ENCODE measurements around the gene SEMA4F.

Gene SEMA4F

DNA sequence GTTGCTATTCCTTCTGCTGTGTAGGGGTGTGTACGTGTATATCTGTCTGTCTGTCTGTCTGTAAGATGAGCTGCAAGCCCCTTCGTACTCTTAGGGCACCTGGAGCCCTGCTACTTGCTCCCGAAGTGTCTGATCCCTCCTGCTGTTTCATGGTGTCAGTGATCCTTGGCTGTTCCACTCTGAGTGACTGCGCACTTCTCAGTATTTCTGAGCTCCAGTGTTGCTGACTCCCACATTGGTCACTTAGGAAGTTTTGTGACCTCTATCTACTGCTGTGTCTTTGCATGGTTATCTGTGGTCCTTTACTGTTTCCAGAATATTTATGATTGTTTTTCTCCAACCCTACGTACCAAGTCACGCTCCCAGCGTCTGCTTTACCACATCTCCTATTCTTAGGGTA lies 16.2 kb downstream of the SEMA4F start:
- no peak for DNase-seq

DNA sequence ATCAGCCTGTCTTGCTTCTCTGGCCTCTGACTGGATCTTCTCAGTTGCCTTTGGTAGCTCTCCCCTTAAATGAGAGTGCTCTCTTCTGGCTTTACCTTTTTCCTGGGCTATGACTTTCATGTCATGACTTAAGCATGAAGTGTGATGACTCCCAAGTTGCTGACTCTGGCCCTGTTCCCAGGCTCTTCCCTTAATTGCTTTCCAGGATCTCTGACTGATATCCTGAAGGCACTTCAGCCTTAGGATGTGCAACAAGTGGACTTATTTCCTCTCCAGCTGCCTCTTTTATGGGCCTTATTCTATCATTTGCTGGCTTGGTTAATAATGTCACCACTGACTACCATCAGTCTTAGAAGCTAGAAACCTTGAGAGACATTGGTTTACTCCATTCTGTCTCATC lies 17.4 kb downstream of the SEMA4F start:
- DNase-seq = no peak

DNA sequence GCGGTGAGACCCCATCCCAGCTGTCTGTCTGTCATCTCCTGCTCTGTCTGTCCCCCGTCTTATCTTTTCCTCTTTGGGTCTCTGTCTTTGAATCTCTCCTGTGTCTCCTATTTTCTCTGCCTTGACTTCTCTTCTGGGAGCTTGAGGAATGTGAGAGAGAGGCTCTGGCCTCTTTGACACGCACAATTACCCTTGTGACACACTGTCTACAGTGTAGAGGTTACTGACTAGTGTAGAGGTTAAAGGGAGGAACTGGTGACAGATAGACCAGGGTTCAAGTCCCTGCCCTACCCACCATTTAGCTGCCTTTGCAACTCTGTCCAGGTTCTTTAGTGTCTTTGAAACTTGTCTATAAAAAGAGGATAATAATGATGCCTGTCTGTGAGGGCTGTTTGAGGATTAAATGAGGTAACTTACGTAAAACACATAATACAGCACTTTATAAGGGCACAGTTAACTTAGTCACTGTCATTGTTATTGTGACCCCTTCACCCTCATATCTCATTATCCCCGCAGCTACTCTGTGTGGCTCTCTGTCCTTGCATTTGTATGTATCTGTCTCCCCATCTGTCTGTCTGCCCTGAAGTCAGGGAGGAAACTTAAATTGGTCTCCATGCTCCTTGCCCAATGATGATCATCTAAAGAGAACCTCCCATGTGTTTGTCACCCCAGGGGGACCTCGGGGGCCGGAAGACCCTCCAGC lies 19.9 kb downstream of the SEMA4F start:
- no peak for DNase-seq

DNA sequence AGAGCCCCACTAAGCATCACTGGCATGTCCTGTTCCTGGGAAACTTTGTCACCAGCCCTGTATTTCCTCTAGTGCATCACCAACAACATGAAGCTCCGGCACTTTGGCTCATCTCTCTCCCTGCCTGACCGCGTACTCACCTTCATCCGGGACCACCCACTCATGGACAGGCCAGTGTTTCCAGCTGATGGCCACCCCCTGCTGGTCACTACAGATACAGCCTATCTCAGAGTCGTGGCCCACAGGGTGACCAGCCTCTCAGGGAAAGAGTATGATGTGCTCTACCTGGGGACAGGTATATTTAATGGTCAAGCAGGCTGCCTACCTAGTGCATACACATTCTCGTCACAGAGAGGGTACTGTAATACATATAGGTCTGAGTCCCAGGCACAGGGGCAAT lies 21.0 kb downstream of the SEMA4F start:
- no peak for DNase-seq

DNA sequence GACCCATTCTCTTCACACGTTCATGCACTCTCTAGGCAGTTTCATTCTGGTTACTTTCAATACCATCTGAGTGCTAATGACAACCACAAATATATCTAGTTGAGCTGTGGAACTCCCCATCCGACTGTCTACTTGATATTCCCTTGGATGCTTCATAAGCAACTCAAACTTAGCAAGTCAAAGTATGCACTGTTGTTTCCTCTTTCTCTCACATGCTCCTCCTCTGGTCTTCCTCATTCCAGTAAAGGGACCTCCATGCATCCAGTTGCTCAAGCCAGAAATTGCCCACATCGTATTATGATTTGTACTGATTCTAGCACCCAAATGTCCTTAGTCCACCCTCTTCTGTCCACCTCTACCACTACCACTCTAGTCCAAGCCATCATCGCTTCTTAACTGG lies 22.3 kb downstream of the SEMA4F start:
- DNase-seq = no peak

DNA sequence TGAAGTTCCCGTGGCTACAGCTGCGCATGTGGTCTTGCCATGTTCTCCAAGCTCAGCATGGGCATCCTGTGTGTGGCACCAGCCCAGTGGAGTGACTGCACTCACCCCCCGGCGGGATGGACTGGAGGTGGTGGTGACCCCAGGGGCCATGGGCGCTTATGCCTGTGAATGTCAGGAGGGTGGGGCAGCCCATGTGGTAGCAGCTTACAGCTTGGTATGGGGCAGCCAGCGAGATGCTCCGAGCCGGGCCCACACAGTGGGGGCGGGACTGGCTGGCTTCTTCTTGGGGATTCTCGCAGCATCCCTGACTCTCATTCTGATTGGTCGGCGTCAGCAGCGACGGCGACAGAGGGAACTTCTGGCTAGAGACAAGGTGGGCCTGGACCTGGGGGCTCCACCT lies 25.6 kb downstream of the SEMA4F start:
- DNase-seq = no peak

DNA sequence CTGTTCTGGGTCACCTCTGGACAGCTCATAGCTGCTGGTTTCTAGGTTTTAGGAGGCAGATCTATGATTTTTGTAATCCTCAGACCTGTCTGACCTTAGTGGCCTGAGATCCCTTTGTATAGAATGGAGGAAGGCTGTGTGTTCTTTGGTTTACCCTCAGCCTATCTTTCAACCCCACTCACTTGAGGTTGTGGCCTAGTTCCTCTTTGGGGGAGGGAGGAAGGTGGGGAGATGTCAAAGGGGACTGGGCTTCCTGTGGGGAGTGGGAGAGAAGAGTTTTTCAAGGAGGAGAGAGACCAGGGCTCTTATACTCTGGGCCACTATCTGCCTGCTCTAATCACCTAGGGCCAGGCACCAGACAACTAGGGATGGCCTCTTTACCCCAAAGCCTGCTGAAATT lies 28.5 kb downstream of the SEMA4F start:
- DNase-seq = no peak

DNA sequence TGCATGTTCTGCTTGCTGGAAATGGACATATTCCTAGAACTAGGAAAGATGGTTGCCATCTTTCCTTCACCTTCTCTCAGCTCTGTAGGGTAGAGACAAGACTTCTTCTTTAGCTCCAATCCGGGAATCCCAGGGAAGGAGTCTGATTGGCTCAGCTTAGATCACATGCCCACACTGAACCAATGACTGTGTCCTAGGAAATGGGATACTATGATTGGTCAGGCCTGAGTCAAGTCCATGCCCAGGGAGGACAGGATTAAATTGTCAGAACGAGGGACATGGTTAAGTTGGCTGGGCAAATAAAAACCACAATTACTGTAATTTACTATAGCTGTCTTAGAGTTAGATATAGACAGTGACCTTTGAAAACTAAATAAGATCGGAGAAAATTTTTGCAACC lies 31.4 kb downstream of the SEMA4F start:
- no peak for DNase-seq

DNA sequence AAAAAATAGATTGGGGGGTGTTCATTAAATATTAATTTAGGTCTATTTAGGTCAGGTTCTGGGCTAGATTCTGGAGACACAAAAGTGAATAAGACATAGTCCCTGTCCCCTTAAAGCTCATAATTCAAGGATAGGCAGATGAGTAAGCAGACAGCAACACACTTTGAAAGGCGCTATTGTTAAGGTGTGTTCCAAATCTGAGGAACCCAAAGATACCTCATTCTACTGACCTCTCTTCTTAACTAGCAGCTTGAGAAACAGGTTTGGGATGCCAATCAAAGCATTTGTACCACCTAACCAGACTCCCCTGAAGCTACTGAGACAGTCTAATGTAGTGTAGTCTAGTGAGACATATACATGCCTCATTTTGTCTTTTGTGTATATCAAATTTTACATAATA lies 34.8 kb downstream of the SEMA4F start:
- DNase-seq = no peak

DNA sequence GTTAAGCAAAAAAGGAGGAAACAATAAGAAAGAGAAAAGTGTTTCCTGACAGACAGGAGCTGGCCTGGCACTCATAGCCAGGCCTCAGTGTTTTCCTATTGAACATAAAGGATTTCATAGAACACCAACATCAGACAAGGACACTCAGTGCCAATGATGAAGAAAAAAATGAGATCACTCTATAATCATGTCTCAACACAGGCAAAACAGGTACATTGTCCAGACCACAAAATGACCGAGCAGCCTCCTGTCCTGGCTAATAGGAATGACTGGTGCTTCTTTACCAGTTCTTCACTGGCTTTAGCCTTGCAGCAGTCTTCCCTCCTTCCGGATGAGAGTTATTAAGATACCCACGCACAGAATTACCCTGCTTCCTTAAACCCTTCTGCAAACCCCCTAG lies 35.6 kb downstream of the SEMA4F start:
- no peak for DNase-seq

DNA sequence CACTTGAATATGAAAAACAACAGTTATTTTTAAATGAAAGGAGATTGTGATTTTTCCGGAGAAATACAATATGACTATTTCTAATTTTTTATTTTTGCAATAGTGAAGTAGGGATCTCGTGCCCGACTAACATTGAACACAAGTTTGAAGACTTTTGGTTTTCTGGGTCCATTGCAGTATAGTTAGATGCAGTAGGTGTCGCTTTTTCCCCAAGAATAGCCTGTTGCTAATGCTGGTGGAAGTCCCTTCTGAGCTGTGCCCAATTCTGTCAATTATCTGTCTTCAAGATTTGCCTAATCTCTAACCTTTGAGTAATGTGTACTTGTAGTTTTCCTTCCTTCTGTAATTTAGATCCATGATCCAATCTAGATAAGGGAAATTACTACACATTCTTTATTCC lies 36.5 kb downstream of the SEMA4F start:
- DNase-seq = peak; percentile 45

DNA sequence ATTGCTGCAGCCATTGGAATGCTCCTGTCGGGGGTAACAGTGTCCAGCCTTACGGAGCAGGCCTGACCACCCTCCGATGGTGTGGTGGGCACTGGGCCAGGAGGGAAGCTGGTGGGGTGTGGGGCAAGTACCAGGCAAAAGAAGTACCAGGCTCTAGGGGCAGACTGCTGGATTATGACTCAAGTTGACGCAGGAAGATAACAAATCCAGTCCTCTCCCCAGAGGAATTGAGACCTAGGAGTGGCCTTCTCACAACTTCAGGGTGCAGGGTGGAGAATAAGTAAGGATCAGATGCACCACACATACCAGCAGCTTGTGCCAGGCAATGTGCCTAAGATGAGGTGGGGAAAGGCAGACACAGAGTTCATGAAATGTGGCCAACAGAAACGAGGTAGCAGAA lies 37.9 kb downstream of the SEMA4F start:
- DNase-seq = no peak

DNA sequence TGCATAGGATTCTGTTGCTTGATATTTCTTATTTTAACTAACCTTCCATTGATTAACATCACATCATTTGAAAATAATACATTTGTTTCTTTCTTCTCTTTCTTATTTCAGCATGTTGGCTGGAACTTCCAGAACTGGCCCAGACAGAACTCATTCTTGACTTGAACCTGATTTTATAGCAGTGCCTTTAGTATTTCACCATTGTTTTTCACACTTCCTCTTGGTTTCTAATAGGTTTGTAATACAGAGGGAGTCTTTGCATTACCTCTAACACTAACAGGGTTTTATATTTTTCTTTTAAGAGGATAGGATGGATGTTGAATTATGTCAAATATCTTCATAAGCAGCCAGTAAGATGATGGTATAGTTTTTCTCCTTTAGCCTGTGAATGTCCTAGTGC lies 39.2 kb downstream of the SEMA4F start:
- DNase-seq = no peak

DNA sequence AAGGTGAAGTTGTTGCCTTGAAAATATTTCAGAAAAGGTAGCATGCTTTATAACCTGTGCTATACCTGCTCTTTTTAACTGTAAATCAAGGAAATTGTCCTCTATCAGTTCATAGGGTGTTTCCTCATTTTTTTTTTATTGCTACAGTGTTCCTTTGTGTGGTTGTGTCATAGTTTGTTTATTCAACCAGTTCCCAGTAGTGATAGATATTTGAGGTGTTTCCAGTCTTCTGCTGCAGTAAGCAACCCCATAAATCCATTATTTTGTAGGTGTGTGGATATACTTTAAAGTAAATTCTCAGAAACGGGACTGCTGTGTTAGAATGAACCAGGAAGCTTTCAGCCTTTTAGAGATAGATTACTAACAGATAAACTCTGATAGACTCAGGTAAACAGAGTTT lies 39.6 kb downstream of the SEMA4F start:
- DNase-seq = no peak

DNA sequence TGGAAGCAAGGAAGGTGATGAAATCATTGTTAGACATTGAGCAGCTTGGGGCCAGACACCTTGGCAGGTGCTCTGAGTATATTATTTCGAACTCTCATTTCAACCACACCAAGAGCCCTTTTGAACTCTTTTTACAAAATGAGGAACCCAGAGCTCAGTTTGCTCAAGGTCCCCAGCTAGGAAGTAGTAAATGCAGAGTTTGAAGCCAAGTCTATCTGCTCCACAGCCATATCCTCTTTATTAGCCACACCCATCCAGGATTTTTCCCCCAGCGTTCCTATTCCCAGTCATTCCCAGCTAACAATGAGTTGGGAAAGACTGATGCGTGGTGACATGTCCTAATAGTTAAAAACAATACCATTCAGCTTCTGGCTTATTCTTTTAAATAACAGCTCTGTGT lies 40.2 kb downstream of the SEMA4F start:
- no peak for DNase-seq

DNA sequence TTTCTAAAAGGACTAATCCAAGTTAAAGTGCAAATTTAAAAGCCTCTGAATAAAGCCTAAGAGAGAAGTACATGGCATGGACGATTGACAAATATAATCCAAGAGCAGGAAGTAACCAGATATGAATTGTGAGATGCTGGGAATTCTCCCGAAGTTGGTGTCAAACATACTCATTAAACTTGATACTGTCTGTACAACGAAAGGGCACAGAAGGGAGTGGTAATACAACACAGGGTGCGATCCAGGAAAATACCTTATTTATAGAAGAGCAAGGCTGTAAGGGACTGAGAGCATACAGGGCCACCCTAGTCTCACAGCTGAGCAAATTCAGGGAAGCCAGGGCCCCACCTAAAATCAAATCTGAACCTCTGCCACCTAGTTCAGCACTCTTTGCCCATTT lies 41.6 kb downstream of the SEMA4F start:
- DNase-seq = no peak

DNA sequence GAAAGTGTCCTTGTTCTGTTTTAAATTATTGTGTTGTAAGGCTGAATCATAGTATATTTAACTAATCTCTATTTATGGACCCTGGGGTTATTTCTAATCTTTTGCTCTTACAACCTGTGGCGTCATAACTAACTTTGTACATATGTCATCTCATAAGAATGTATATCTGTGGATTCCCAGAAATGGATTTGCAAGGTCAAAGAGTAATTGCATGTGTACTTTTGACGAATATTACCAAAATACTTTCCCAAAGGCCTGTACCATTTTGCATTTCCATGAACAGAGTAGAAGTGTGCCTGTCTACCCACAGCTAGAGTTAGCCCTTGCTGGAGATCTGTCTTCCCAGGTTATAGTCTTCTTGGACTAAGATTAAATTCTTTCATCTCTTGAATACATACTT lies 42.8 kb downstream of the SEMA4F start:
- DNase-seq = no peak

DNA sequence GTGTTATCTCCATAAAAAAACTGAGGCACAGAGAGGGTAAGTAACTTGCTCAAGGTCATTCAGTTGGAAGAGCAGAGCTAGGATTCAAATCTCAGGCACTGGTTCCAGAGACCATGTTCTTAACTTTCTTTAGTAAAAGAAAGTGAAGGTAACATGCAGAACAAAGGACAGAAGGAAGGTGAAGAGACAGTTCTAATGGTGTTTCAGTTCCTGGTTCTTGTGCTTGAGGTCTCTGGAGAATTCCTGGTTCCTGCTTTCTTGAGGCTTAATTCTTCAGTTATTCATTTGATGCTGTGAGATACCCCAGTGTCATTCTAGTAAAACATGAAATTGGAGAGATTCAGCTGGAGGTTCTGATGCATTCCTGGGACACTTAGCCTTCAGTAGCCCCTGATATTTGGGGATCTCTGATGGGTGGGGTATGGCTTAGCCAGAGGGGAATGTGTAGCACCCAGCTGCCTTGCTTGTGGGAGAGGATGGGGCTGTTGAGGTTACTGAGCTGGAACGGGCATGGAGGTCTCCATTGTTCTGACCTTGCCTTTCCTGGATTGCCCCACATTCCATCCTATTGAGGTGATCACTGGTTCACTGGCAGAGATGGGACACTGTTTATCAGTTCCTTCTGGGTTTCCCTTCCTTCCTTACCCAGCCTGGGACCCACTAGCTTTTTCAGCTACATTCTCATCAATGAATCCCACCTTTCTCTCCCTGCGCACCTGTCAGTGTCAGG lies 46.8 kb downstream of the SEMA4F start:
- DNase-seq = no peak

DNA sequence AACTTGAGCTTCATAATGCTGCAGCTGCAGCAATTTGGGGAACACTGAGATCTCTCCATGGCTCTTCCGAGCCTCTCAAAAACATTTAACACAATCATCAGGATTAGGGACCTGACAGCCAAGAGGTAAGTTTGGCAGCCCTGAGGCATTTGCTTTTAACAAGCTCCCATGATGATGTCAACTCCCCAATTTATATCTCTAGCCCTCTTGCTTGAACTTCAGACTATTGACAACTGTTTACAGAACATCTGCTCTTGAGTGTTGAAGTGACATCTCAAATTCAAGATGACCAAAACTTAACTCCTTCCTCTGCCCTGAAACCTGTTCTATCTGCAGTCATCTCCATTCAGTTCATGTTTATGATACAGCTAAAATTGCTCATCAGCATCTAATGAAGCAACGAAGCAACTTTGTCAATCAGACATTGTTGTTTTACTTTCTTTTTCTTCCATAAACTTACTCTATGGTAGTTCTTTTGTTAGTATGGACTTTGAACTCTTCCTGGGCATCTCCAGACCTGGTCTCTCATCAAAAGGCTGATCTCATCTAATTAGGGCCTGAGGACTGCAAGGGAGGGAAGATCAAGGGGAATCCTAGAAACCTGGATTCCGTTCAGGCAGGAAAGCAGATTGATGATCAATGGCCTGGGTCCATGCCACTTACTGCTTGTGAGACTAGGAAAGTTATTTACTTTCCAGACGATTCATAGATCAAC lies 48.1 kb downstream of the SEMA4F start:
- DNase-seq = no peak

DNA sequence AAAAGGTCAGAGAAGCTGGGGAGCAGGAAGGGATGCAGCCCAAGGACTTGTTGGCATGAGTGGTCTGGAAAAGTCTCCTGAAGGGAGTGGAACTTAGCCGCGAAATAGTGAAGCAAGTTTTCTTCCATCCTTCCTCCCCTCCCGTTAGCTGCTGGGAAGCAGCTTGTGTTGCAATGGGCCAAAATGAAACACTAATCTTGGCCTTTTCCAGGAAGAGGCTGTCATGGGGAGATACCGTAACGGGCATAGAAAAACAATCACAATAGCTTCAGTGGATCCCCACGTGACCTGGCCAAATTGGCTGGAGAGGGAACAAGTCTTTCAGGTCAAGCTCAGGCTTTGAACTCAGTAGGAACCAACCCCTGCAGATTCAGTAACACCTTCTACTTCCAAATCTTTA lies 49.3 kb downstream of the SEMA4F start:
- DNase-seq = no peak

DNA sequence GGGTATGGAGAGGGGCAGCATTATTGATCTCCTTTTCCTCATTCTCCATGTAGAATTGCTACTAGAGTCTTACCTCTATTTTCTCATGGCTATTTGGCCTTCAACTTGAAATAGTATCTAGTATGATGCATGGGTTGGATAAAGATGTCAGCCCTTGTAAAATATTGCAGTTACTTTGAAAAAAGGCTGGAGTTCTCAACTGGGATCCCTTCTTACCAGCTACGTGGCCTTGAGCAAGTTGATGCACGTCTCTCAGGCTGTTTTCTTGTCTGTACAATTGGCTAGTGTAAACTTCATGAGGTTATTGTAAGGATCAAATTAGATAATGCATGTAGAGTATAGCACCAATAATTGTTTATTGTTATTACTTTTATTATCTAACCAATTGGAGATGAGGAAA lies 50.2 kb downstream of the SEMA4F start:
- no peak for DNase-seq

DNA sequence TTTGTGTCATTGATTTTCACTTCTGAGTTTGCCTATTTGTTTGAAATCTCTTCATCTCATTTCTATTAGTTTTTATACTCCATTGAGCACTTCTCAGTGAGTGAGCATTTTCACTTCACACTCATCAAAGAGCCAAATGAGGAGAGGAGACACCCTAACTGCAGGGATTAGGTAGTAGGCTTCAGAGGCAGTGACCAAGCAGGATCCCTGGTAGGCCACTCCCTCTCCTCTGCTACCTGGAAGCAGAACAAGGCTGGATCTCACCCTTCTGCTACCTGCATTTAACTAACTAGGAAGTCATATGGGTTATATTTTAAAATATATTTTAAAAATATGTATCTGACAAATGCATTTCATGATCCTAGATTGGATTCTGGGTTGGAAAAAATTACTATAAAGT lies 52.7 kb downstream of the SEMA4F start:
- no peak for DNase-seq

DNA sequence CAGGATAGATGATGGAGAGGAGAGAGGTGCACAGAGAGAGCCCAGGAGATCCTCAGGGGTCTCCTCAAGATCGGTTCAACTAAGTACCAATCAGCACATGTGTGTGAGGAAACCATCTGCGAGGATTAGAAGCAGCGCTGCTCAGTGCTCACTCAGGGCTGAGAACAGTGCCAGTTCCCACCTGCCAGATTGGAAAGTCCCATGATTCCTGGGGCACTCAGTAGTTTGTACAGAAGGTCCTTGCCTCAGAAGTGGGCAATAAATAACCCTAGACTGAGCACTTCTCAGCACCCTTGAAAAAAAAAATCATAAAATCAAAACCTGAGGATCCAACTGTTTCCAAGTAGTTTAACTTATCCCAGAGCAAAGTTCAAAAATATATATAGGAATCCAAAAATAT lies 53.8 kb downstream of the SEMA4F start:
- DNase-seq = no peak

DNA sequence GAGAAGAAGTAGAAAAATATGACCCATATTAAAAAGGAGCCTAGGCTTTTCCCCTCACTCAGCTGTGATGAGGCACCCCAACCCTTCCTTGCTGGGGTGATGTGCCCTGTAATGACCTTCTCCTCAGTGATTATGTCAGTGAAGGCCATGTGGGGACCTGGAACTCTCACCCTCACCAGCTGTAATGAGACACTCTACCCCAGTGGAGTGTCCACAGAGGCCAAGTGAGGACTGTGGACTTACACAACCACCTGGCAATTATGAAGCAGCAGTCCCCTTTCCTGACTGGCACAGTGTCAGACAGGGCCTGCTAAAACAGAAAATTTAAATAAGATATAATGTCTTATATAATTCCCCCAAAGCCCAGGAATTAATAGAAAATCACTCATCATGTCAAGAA lies 54.2 kb downstream of the SEMA4F start:
- no peak for DNase-seq

Measured in DMS 273 treated with DMSO at 0.1 percent for 48 hours (cell line).